A204.1 (cell line): ENCODE results near the gene THEM4.

ENCODE experiments used
- FAIRE-seq: peaks from 2 replicates; lab custom pipeline; 2012; peaks lifted over from hg19 to GRCh38; lab: Jason Lieb, UNC

THEM4 gene

GRCh38 chr1:151909167-151910149, at the start of gene THEM4:
Gene THEM4, minus strand, starts transcription at chr1:151909511. Its CDS starts 53 bp downstream, at chr1:151909458.
- FAIRE-seq: no peak

- no peak for FAIRE-seq
Measured at GRCh38 chr1:151958959-151959358, 49.6 kb upstream of the THEM4 start.

- FAIRE-seq: no peak
Measured at GRCh38 chr1:151956957-151957497, 47.7 kb upstream of the THEM4 start.

- no peak for FAIRE-seq
Measured at GRCh38 chr1:151953409-151954094, 44.2 kb upstream of the THEM4 start.

- no peak for FAIRE-seq
Measured at GRCh38 chr1:151952811-151953210, 43.5 kb upstream of the THEM4 start.

GRCh38 chr1:151949371-151950193, 40.3 kb upstream of the THEM4 start:
- FAIRE-seq: no peak

GRCh38 chr1:151948506-151948905, 39.2 kb upstream of the THEM4 start:
- no peak for FAIRE-seq

GRCh38 chr1:151947140-151947539, 37.8 kb upstream of the THEM4 start:
- FAIRE-seq: no peak

- FAIRE-seq: no peak
Measured at GRCh38 chr1:151945725-151946722, 36.7 kb upstream of the THEM4 start.

- no peak for FAIRE-seq
Measured at GRCh38 chr1:151944857-151945575, 35.7 kb upstream of the THEM4 start.

GRCh38 chr1:151944126-151944856, 35.0 kb upstream of the THEM4 start:
- no peak for FAIRE-seq

- FAIRE-seq: no peak
Measured at GRCh38 chr1:151943591-151943990, 34.3 kb upstream of the THEM4 start.

GRCh38 chr1:151942882-151943281, 33.6 kb upstream of the THEM4 start:
- no peak for FAIRE-seq

- FAIRE-seq: no peak
Measured at GRCh38 chr1:151940541-151940940, 31.2 kb upstream of the THEM4 start.

GRCh38 chr1:151939779-151940178, 30.5 kb upstream of the THEM4 start:
- no peak for FAIRE-seq

GRCh38 chr1:151939141-151939540, 29.8 kb upstream of the THEM4 start:
- no peak for FAIRE-seq

- FAIRE-seq: no peak
Measured at GRCh38 chr1:151936653-151937052, 27.3 kb upstream of the THEM4 start.

GRCh38 chr1:151935894-151936602, 26.7 kb upstream of the THEM4 start:
- FAIRE-seq: no peak

- FAIRE-seq: no peak
Measured at GRCh38 chr1:151935154-151935553, 25.8 kb upstream of the THEM4 start.
